WTC11 (cell line): ENCODE measurements around the gene RASAL2. TPM values are rescaled to one million over a fixed set of nuclear protein-coding genes. Genes with fewer than 3 reads are reported as not detected.
A peak's percentile ranks its signal among the peaks of the same experiment; 100 is the strongest.
"Not testable (repeated sequence)": the region's sequence is repeated elsewhere in the genome, so short reads cannot be mapped to it uniquely, and the experiment has no call there.

Experiments
- ATAC-seq: fragments of 200-7000 bp; cut with Tn5 transposase; 2 replicates; pipeline ENCODE4 v1.10.0; 2021; ENCODE audit warnings: mild to moderate bottlenecking, moderate library complexity
- CTCF ChIA-PET: fragments of 300-600 bp; sonication (Branson Sonifier 250); formaldehyde crosslinking; loops from one replicate; lab custom pipeline; 2021; ENCODE audit warnings: antibody characterized with exemption; lab: Charles Lee
- POLR2A ChIA-PET: fragments of 350-600 bp; sonication (Branson Sonifier 250); formaldehyde crosslinking; loops from one replicate; lab custom pipeline; 2021; ENCODE audit warnings: antibody characterized with exemption; lab: Charles Lee
- DNase-seq: peaks from one replicate; pipeline ENCODE4 v3.0.0; 2021; ENCODE audit warnings: low spot score
- H3K27ac Mint-ChIP-seq: 2 replicates; pipeline ENCODE4 v1.8.0; 2021; ENCODE audit warnings: mixed read lengths
- H3K27me3 Mint-ChIP-seq: 2 replicates; pipeline ENCODE4 v1.8.0; 2021; ENCODE audit warnings: low read depth, mild to moderate bottlenecking, moderate library complexity, mixed read lengths
- H3K36me3 Mint-ChIP-seq: 2 replicates; pipeline ENCODE4 v1.8.0; 2021; ENCODE audit warnings: mixed read lengths
- H3K4me1 Mint-ChIP-seq: 2 replicates; pipeline ENCODE4 v1.8.0; 2022; ENCODE audit warnings: mixed read lengths
- H3K4me3 Mint-ChIP-seq: 2 replicates; pipeline ENCODE4 v1.8.0; 2021; ENCODE audit warnings: mild to moderate bottlenecking, moderate library complexity, mixed read lengths
- H3K9me3 Mint-ChIP-seq: 2 replicates; pipeline ENCODE4 v1.8.0; 2021; ENCODE audit warnings: mixed read lengths
- ARID4B ChIP-seq: sonication (generic); formaldehyde crosslinking; IDR thresholded peaks from 2 replicates; pipeline ENCODE4 v1.8.0; 2023; ENCODE audit warnings: missing genetic modification reagents, mild to moderate bottlenecking, borderline replicate concordance
- CDX4 ChIP-seq: fragments of 250-450 bp; sonication (Bioruptor Pico); IDR thresholded peaks from 2 replicates; pipeline ENCODE4 v1.9.0; 2021; ENCODE audit warnings: moderate library complexity, mild to moderate bottlenecking, inconsistent platforms, borderline replicate concordance
- ELF4 ChIP-seq: sonication (generic); formaldehyde crosslinking; IDR thresholded peaks from 2 replicates; pipeline ENCODE4 v1.8.1; 2022; ENCODE audit warnings: low read depth, mild to moderate bottlenecking, moderate library complexity, missing genetic modification reagents
- ESRRA ChIP-seq: sonication (generic); formaldehyde crosslinking; IDR thresholded peaks from 2 replicates; pipeline ENCODE4 v1.8.1; 2022; ENCODE audit warnings: mild to moderate bottlenecking, missing genetic modification reagents, borderline replicate concordance
- ETV6 ChIP-seq: sonication (generic); formaldehyde crosslinking; IDR thresholded peaks from 2 replicates; pipeline ENCODE4 v1.8.1; 2022; ENCODE audit warnings: mild to moderate bottlenecking, missing genetic modification reagents
- FOXP1 ChIP-seq: sonication (generic); formaldehyde crosslinking; IDR thresholded peaks from 2 replicates; pipeline ENCODE4 v1.8.0; 2022; ENCODE audit warnings: missing genetic modification reagents, mild to moderate bottlenecking, moderate library complexity, borderline replicate concordance
- TCF7 ChIP-seq: sonication (generic); formaldehyde crosslinking; IDR thresholded peaks from 2 replicates; pipeline ENCODE4 v1.8.0; 2022; ENCODE audit warnings: mild to moderate bottlenecking, low read depth, missing genetic modification reagents, moderate library complexity
- TEAD4 ChIP-seq: sonication (generic); formaldehyde crosslinking; IDR thresholded peaks from 2 replicates; pipeline ENCODE4 v1.8.0; 2022; ENCODE audit warnings: mild to moderate bottlenecking, missing genetic modification reagents
- USF2 ChIP-seq: sonication (generic); formaldehyde crosslinking; IDR thresholded peaks from 2 replicates; pipeline ENCODE4 v1.8.1; 2023; ENCODE audit warnings: mild to moderate bottlenecking, missing genetic modification reagents, moderate library complexity
- ZBTB21 ChIP-seq: sonication (generic); formaldehyde crosslinking; IDR thresholded peaks from 2 replicates; pipeline ENCODE4 v1.8.1; 2023; ENCODE audit warnings: mild to moderate bottlenecking, missing genetic modification reagents, borderline replicate concordance
- ZNF219 ChIP-seq: sonication (generic); formaldehyde crosslinking; IDR thresholded peaks from 2 replicates; pipeline ENCODE4 v1.8.0; 2023; ENCODE audit warnings: missing genetic modification reagents, mild to moderate bottlenecking, borderline replicate concordance
- ZNF281 ChIP-seq: sonication (generic); formaldehyde crosslinking; IDR thresholded peaks from 2 replicates; pipeline ENCODE4 v1.8.0; 2023; ENCODE audit warnings: mild to moderate bottlenecking, missing genetic modification reagents
- total RNA-seq: library from RNA; stranded (reverse); gene quantifications from 3 replicates; pipeline ENCODE4 v1.2.3, GENCODE V29; 2021

Gene RASAL2
- total RNA-seq, 1 experiment from 2014 or later, result 29.5 TPM

- no peak overlapping the region for H3K4me3 Mint-ChIP-seq
- H3K4me1 Mint-ChIP-seq, result peaks cover 10% of the 10 kb centered on the region
- TF ChIP-seq ETV6 (no peak), ARID4B (CRISPR knock-in tag) (no peak), USF2 (no peak), ZNF281 (no peak), ZBTB21 (CRISPR knock-in tag) (no peak), ESRRA (CRISPR knock-in tag) (no peak), FOXP1 (CRISPR knock-in tag) (no peak), TCF7 (no peak)
- no peak overlapping the region for H3K27ac Mint-ChIP-seq
- H3K9me3 Mint-ChIP-seq, result peaks cover 6% of the 10 kb centered on the region; the same call in 1 of the 2 replicates
- ATAC-seq, result no peak
- H3K27me3 Mint-ChIP-seq, result no peaks in the 10 kb centered on the region
- ChIA-PET CTCF (no interaction called here), POLR2A (no interaction called here)
- no peaks in the 10 kb centered on the region for H3K36me3 Mint-ChIP-seq
- DNase-seq, result no peak
Measured at GRCh38 chr1:178088651-178089050, 5.3 kb upstream of the RASAL2 start.

- H3K36me3 Mint-ChIP-seq, POLR2A ChIA-PET, ATAC-seq, H3K4me3 Mint-ChIP-seq, H3K9me3 Mint-ChIP-seq, H3K27ac Mint-ChIP-seq, DNase-seq, H3K27me3 Mint-ChIP-seq, CTCF ChIA-PET: not testable (repeated sequence)
- peaks cover 28% of the 10 kb centered on the region for H3K4me1 Mint-ChIP-seq
Measured at GRCh38 chr1:178091454-178091853, 2.5 kb upstream of the RASAL2 start.

GRCh38 chr1:178091986-178092745 is 1.7 kb upstream of the RASAL2 start:
- H3K36me3 Mint-ChIP-seq, result peaks cover 6% of the 10 kb centered on the region; the same call in 1 of the 2 replicates
- peaks cover 6% of the 10 kb centered on the region; the same call in 1 of the 2 replicates for H3K9me3 Mint-ChIP-seq
- no peak for TF ChIP-seq FOXP1 (CRISPR knock-in tag)
- no peak for TF ChIP-seq ZNF219
- TF ChIP-seq ELF4 (CRISPR knock-in tag), result no peak
- no peak for TF ChIP-seq ESRRA (CRISPR knock-in tag)
- TF ChIP-seq TEAD4 (CRISPR knock-in tag), result no peak
- no peak for TF ChIP-seq CDX4 (CRISPR knock-in tag)
- TF ChIP-seq, all 79 proteins: peak for 0
- CTCF ChIA-PET, result no interaction called here
- H3K27me3 Mint-ChIP-seq, result no peaks in the 10 kb centered on the region
- ATAC-seq (no peak), DNase-seq (no peak)
- no peak overlapping the region for H3K27ac Mint-ChIP-seq
- peak overlapping the region; percentile 81 for H3K4me3 Mint-ChIP-seq
- H3K4me1 Mint-ChIP-seq, result peaks cover 35% of the 10 kb centered on the region
- POLR2A ChIA-PET, result no interaction called here
